GM23338 (cell line): ENCODE results near the gene ADGRV1. TPM values are rescaled to one million over a fixed set of nuclear protein-coding genes. Genes with fewer than 3 reads are reported as not detected.

ENCODE experiments used
- CREB1 ChIP-seq: fragments of 250-450 bp; sonication (Bioruptor Pico); IDR thresholded peaks from 2 replicates; pipeline ENCODE4 v1.5.0; 2020; ENCODE audit warnings: low read depth, mild to moderate bottlenecking, moderate library complexity
- EZH2phosphoT487 ChIP-seq: fragments of 200-600 bp; sonication (generic); IDR thresholded peaks from one replicate; pipeline ENCODE4 v1.8.1; 2018; ENCODE audit warnings: antibody characterized with exemption; ENCODE audit not compliant: unreplicated experiment
- JUNB ChIP-seq: IDR thresholded peaks from one replicate; pipeline ENCODE4 v1.6.1; 2016; ENCODE audit warnings: antibody characterized with exemption; ENCODE audit not compliant: unreplicated experiment
- POLR2AphosphoS5 ChIP-seq: IDR thresholded peaks from 2 replicates; pipeline ENCODE4 v1.6.1; 2016; ENCODE audit warnings: antibody characterized with exemption, low read depth
- STAT1 ChIP-seq: IDR thresholded peaks from one replicate; pipeline ENCODE4 v1.6.1; 2016; ENCODE audit warnings: antibody characterized with exemption; ENCODE audit not compliant: unreplicated experiment
- ZNF114 ChIP-seq: fragments of 250-450 bp; sonication (Bioruptor Pico); IDR thresholded peaks from 2 replicates; pipeline ENCODE4 v1.5.0; 2020; ENCODE audit warnings: mild to moderate bottlenecking, moderate library complexity
- ZNF331 ChIP-seq: fragments of 250-450 bp; sonication (Bioruptor Pico); IDR thresholded peaks from 2 replicates; pipeline ENCODE4 v1.5.0; 2020; ENCODE audit warnings: low read depth, mild to moderate bottlenecking, moderate library complexity
- polyA plus RNA-seq: library from polyadenylated mRNA; unstranded; fragments of >200 nt; fragmentation: Nextera tagmentation; extraction: Ambion mirVana; gene quantifications from 2 replicates; pipeline ENCODE4 v1.2.1, GENCODE V29; 2016
- total RNA-seq: library from RNA; depleted of rRNA; stranded (reverse); fragments of >200 nt; shearing (Covaris generic); gene quantifications from 2 replicates; pipeline ENCODE4 v1.2.3, GENCODE V29; 2014
- TF ChIP-seq, protein P1 (sequence below): fragments of 250-450 bp; sonication (Bioruptor Pico); IDR thresholded peaks from 2 replicates; pipeline ENCODE4 v1.5.0; 2020; ENCODE audit warnings: mild to moderate bottlenecking, moderate library complexity
- TF ChIP-seq, protein P2 (sequence below), 2 experiments: fragments of 200-600 bp in 1 of 2; sonication (generic) in 1 of 2; conservative IDR thresholded peaks; 2 replicates each; pipeline versions ENCODE4 v1.5.1 to v1.6.1; 2016 to 2017; ENCODE audit warnings: antibody characterized with exemption in 2 of 2, low read depth in 2 of 2, mild to moderate bottlenecking in 2 of 2, moderate library complexity in 1 of 2

Gene ADGRV1
- total and polyA plus RNA-seq, 2 experiments from 2014 or later: 46.1 to 149 TPM

DNA sequence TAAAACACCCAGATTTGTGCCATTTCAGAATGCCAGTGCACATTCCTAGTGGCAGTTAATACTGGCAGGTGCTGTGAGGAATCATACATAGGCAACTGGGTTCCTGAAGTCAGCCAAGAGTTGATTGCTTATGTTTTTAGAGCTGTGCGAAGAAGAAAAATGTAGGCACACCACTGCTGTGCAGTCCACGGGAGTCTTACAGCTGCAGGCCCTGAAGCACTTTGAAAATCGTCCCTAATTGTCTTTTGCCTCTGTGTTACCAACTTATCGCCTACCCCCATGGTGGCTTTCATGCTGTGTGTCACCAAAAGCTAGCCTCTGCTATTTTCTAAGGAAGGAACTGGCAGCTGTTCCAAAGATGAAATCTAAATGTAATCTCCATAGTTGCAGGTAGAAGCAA, 560.6 kb downstream of the ADGRV1 start (continued):
- TF ChIP-seq, protein P1, sequence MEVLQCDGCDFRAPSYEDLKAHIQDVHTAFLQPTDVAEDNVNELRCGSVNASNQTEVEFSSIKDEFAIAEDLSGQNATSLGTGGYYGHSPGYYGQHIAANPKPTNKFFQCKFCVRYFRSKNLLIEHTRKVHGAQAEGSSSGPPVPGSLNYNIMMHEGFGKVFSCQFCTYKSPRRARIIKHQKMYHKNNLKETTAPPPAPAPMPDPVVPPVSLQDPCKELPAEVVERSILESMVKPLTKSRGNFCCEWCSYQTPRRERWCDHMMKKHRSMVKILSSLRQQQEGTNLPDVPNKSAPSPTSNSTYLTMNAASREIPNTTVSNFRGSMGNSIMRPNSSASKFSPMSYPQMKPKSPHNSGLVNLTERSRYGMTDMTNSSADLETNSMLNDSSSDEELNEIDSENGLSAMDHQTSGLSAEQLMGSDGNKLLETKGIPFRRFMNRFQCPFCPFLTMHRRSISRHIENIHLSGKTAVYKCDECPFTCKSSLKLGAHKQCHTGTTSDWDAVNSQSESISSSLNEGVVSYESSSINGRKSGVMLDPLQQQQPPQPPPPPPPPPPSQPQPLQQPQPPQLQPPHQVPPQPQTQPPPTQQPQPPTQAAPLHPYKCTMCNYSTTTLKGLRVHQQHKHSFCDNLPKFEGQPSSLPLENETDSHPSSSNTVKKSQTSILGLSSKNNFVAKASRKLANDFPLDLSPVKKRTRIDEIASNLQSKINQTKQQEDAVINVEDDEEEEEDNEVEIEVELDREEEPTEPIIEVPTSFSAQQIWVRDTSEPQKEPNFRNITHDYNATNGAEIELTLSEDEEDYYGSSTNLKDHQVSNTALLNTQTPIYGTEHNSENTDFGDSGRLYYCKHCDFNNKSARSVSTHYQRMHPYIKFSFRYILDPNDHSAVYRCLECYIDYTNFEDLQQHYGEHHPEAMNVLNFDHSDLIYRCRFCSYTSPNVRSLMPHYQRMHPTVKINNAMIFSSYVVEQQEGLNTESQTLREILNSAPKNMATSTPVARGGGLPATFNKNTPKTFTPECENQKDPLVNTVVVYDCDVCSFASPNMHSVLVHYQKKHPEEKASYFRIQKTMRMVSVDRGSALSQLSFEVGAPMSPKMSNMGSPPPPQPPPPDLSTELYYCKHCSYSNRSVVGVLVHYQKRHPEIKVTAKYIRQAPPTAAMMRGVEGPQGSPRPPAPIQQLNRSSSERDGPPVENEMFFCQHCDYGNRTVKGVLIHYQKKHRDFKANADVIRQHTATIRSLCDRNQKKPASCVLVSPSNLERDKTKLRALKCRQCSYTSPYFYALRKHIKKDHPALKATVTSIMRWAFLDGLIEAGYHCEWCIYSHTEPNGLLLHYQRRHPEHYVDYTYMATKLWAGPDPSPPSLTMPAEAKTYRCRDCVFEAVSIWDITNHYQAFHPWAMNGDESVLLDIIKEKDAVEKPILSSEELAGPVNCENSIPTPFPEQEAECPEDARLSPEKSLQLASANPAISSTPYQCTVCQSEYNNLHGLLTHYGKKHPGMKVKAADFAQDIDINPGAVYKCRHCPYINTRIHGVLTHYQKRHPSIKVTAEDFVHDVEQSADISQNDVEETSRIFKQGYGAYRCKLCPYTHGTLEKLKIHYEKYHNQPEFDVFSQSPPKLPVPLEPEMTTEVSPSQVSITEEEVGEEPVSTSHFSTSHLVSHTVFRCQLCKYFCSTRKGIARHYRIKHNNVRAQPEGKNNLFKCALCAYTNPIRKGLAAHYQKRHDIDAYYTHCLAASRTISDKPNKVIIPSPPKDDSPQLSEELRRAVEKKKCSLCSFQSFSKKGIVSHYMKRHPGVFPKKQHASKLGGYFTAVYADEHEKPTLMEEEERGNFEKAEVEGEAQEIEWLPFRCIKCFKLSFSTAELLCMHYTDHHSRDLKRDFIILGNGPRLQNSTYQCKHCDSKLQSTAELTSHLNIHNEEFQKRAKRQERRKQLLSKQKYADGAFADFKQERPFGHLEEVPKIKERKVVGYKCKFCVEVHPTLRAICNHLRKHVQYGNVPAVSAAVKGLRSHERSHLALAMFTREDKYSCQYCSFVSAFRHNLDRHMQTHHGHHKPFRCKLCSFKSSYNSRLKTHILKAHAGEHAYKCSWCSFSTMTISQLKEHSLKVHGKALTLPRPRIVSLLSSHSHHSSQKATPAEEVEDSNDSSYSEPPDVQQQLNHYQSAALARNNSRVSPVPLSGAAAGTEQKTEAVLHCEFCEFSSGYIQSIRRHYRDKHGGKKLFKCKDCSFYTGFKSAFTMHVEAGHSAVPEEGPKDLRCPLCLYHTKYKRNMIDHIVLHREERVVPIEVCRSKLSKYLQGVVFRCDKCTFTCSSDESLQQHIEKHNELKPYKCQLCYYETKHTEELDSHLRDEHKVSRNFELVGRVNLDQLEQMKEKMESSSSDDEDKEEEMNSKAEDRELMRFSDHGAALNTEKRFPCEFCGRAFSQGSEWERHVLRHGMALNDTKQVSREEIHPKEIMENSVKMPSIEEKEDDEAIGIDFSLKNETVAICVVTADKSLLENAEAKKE (CRISPR knock-in tag): no peak
- TF ChIP-seq EZH2phosphoT487 (no peak), ZNF114 (no peak), ZNF331 (no peak), STAT1 (no peak), JUNB (no peak), POLR2AphosphoS5 (no peak), CREB1 (CRISPR knock-in tag) (no peak)
- TF ChIP-seq, protein P2, sequence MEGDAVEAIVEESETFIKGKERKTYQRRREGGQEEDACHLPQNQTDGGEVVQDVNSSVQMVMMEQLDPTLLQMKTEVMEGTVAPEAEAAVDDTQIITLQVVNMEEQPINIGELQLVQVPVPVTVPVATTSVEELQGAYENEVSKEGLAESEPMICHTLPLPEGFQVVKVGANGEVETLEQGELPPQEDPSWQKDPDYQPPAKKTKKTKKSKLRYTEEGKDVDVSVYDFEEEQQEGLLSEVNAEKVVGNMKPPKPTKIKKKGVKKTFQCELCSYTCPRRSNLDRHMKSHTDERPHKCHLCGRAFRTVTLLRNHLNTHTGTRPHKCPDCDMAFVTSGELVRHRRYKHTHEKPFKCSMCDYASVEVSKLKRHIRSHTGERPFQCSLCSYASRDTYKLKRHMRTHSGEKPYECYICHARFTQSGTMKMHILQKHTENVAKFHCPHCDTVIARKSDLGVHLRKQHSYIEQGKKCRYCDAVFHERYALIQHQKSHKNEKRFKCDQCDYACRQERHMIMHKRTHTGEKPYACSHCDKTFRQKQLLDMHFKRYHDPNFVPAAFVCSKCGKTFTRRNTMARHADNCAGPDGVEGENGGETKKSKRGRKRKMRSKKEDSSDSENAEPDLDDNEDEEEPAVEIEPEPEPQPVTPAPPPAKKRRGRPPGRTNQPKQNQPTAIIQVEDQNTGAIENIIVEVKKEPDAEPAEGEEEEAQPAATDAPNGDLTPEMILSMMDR (conservative IDR thresholded peaks at IDR 0.05; ENCODE audit: low read depth in 2 of 2): no peak
